NCI-H128 (cell line): Measurements from ENCODE around the gene STRBP.
A peak's percentile ranks its signal among the peaks of the same experiment; 100 is the strongest.
"Not testable (repeated sequence)": the region's sequence is repeated elsewhere in the genome, so short reads cannot be mapped to it uniquely, and the experiment has no call there.

Source experiments
- DNase-seq: peaks from one replicate; lab custom pipeline; 2025; ENCODE audit not compliant: unreplicated experiment; lab: John Stamatoyannopoulos, UW

STRBP gene

GRCh38 chr9:123283455-123283854, 15.1 kb upstream of the STRBP start:
- DNase-seq: no peak

- DNase-seq: no peak
These were observed 14.6 kb upstream of the STRBP start for GRCh38 chr9:123283048-123283408.

GRCh38 chr9:123282362-123283047, 14.1 kb upstream of the STRBP start:
- no peak for DNase-seq

- DNase-seq: no peak
These were observed 13.4 kb upstream of the STRBP start for GRCh38 chr9:123281659-123282350.

GRCh38 chr9:123278879-123279493, 10.6 kb upstream of the STRBP start:
- not testable (repeated sequence) for DNase-seq

GRCh38 chr9:123278361-123278760, 10.0 kb upstream of the STRBP start:
- no peak for DNase-seq

- no peak for DNase-seq
These were observed 8.2 kb upstream of the STRBP start for GRCh38 chr9:123276551-123276950.

- DNase-seq: not testable (repeated sequence)
These were observed 2.7 kb upstream of the STRBP start for GRCh38 chr9:123271133-123271532.

GRCh38 chr9:123269281-123269680, 895 bp upstream of the STRBP start:
- no peak for DNase-seq

- no peak for DNase-seq
These were observed 254 bp downstream of the STRBP start for GRCh38 chr9:123268199-123268464.

- no peak for DNase-seq
These were observed 746 bp downstream of the STRBP start for GRCh38 chr9:123267481-123268198.

GRCh38 chr9:123266655-123267399, 1.6 kb downstream of the STRBP start:
- DNase-seq: no peak

GRCh38 chr9:123265833-123266232, 2.6 kb downstream of the STRBP start:
- DNase-seq: no peak

- DNase-seq: no peak
These were observed 5.2 kb downstream of the STRBP start for GRCh38 chr9:123263227-123263626.

GRCh38 chr9:123262338-123262737, 6.0 kb downstream of the STRBP start:
- no peak for DNase-seq

GRCh38 chr9:123261006-123261677, 7.2 kb downstream of the STRBP start:
- no peak for DNase-seq

GRCh38 chr9:123260340-123260739, 8.0 kb downstream of the STRBP start:
- no peak for DNase-seq

- DNase-seq: no peak
These were observed 11.1 kb downstream of the STRBP start for GRCh38 chr9:123257276-123257675.

GRCh38 chr9:123255718-123256117, 12.7 kb downstream of the STRBP start:
- DNase-seq: no peak

- DNase-seq: no peak
These were observed 15.2 kb downstream of the STRBP start for GRCh38 chr9:123253204-123253603.

- DNase-seq: peak; percentile 13
These were observed 16.6 kb downstream of the STRBP start for GRCh38 chr9:123251741-123252140.
